Activated B cell treated with CpG ODN at 0.5 μM for 24 hours (primary cell): ENCODE results near the gene IGF2R. TPM values are rescaled to one million over a fixed set of nuclear protein-coding genes. Genes with fewer than 3 reads are reported as not detected.

Experiments used
- ATAC-seq: fragments of 200-7000 bp; cut with Tn5 transposase; one replicate; pipeline ENCODE4 v1.10.0; 2021; ENCODE audit warnings: low read depth, mild to moderate bottlenecking, moderate library complexity
- CTCF ChIA-PET: fragments of 350-600 bp; sonication (Branson Sonifier 250); formaldehyde crosslinking; loops from one replicate; lab custom pipeline; 2021; ENCODE audit warnings: antibody characterized with exemption; lab: Charles Lee
- POLR2A ChIA-PET: fragments of 350-600 bp; sonication (Branson Sonifier 250); formaldehyde crosslinking; loops from one replicate; lab custom pipeline; 2021; ENCODE audit warnings: antibody characterized with exemption; lab: Charles Lee
- DNase-seq: peaks from one replicate; pipeline ENCODE4 v3.0.0; 2022
- H3K27ac Mint-ChIP-seq: one replicate; pipeline ENCODE4 v1.8.0; 2020; ENCODE audit warnings: mixed read lengths
- H3K27me3 Mint-ChIP-seq: one replicate; pipeline ENCODE4 v1.8.0; 2021; ENCODE audit warnings: mixed read lengths
- H3K36me3 Mint-ChIP-seq: one replicate; pipeline ENCODE4 v1.8.0; 2021; ENCODE audit warnings: low read depth, mixed read lengths
- H3K4me1 Mint-ChIP-seq: one replicate; pipeline ENCODE4 v1.8.0; 2021; ENCODE audit warnings: mixed read lengths
- H3K4me3 Mint-ChIP-seq: one replicate; pipeline ENCODE4 v1.8.0; 2020; ENCODE audit warnings: mild to moderate bottlenecking, mixed read lengths
- H3K9me3 Mint-ChIP-seq: one replicate; pipeline ENCODE4 v1.8.0; 2020; ENCODE audit warnings: mixed read lengths
- CTCF ChIP-seq: fragments of 200-600 bp; IDR thresholded peaks from one replicate; pipeline ENCODE4 v1.8.0; 2022; ENCODE audit warnings: antibody characterized with exemption, mild to moderate bottlenecking
- intact Hi-C: fragments of 100-400 bp; cut with micrococcal nuclease; formaldehyde crosslinking; loops from one replicate; pipeline ENCODE4 v1.15.1; 2024
- total RNA-seq: library from RNA; stranded (reverse); gene quantifications from 2 replicates; pipeline ENCODE4 v1.2.3, GENCODE V29; 2022

IGF2R gene
- total RNA-seq, 1 donor from 2014 or later = 79.5 TPM

DNA sequence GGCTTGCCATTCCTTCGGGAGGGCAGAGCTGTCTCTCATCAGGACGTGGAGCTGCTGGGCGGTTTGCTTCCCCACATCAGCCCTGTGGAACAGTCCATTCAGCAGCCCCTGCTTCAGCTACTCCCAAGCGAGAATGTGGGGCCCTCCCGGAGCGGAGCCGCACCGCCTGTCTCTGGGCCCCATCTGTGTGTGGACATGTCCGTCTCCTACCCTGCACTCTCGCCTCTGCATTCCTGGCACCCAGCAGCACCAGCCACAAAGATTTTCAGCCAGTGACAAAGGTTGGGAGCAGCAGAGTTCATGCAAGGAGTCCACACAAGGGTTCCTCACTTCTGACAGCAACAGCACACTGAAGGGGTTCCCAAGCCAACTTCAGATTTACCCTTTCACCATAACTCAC, 123.7 kb downstream of the IGF2R start:
- ATAC-seq (no peak), DNase-seq (no peak)
- no peaks in the 10 kb centered on the region for H3K4me1 Mint-ChIP-seq
- ChIA-PET CTCF (interaction anchor here (0.6 kb wide), 1 partner anchor 142 kb away, joined by 4 read pairs; no protein-coding TSS in a partner anchor), POLR2A (no interaction called here)
- no peak overlapping the region for H3K4me3 Mint-ChIP-seq
- H3K27me3 Mint-ChIP-seq = no peaks in the 10 kb centered on the region
- TF ChIP-seq CTCF = no peak
- intact Hi-C loops = no loop called here
- no peaks in the 10 kb centered on the region for H3K9me3 Mint-ChIP-seq
- peaks cover 89% of the 10 kb centered on the region for H3K36me3 Mint-ChIP-seq
- no peak overlapping the region for H3K27ac Mint-ChIP-seq

GRCh38 chr6:160093061-160093460, 124.2 kb downstream of the IGF2R start:
- no peak for TF ChIP-seq CTCF
- Mint-ChIP-seq H3K4me3 (no peak overlapping the region), H3K27ac (no peak overlapping the region), H3K36me3 (peaks cover 90% of the 10 kb centered on the region), H3K27me3 (no peaks in the 10 kb centered on the region), H3K9me3 (no peaks in the 10 kb centered on the region), H3K4me1 (no peaks in the 10 kb centered on the region)
- CTCF ChIA-PET = no interaction called here
- ATAC-seq = no peak
- DNase-seq = no peak
- intact Hi-C loops = no loop called here
- POLR2A ChIA-PET = no interaction called here

DNA sequence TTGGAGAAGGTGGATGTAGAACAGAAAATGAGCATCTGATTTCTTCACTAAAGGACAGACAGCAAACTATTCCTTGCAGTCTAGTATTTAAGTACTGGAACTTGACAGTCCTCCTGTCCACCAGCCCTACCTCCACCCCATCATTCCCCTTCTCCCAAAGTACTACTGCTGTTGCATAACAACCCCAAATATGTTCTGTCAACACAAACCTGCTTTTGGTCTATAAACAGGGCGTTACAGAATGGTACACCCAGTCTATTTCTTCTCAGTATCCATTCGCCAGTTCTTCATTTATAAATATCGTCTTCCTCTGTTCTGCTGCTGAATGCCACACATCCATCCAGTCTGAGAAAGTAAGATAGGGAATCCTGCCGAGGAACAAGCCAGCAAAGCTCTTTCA, 125.1 kb downstream of the IGF2R start:
- intact Hi-C loops = no loop called here
- Mint-ChIP-seq H3K27ac (no peak overlapping the region), H3K27me3 (no peaks in the 10 kb centered on the region), H3K36me3 (peaks cover 89% of the 10 kb centered on the region), H3K4me1 (no peaks in the 10 kb centered on the region), H3K9me3 (no peaks in the 10 kb centered on the region), H3K4me3 (no peak overlapping the region)
- no peak for TF ChIP-seq CTCF
- DNase-seq = no peak
- ATAC-seq = no peak
- ChIA-PET POLR2A (interaction anchor here (0.8 kb wide), 1 partner anchor 18 kb away, joined by 10 read pairs; no protein-coding TSS in a partner anchor), CTCF (no interaction called here)

- H3K27me3 Mint-ChIP-seq = no peaks in the 10 kb centered on the region
- no peak for ATAC-seq
- no peak for TF ChIP-seq CTCF
- intact Hi-C loops = no loop called here
- no peak for DNase-seq
- no peaks in the 10 kb centered on the region for H3K4me1 Mint-ChIP-seq
- no peaks in the 10 kb centered on the region for H3K9me3 Mint-ChIP-seq
- ChIA-PET POLR2A (interaction anchor here (0.6 kb wide), 1 partner anchor 166 kb away, joined by 3 read pairs; no protein-coding TSS in a partner anchor), CTCF (no interaction called here)
- H3K27ac Mint-ChIP-seq = no peak overlapping the region
- peaks cover 83% of the 10 kb centered on the region for H3K36me3 Mint-ChIP-seq
- H3K4me3 Mint-ChIP-seq = no peak overlapping the region
Observed at GRCh38 chr6:160095146-160095845, 126.4 kb downstream of the IGF2R start.

DNA sequence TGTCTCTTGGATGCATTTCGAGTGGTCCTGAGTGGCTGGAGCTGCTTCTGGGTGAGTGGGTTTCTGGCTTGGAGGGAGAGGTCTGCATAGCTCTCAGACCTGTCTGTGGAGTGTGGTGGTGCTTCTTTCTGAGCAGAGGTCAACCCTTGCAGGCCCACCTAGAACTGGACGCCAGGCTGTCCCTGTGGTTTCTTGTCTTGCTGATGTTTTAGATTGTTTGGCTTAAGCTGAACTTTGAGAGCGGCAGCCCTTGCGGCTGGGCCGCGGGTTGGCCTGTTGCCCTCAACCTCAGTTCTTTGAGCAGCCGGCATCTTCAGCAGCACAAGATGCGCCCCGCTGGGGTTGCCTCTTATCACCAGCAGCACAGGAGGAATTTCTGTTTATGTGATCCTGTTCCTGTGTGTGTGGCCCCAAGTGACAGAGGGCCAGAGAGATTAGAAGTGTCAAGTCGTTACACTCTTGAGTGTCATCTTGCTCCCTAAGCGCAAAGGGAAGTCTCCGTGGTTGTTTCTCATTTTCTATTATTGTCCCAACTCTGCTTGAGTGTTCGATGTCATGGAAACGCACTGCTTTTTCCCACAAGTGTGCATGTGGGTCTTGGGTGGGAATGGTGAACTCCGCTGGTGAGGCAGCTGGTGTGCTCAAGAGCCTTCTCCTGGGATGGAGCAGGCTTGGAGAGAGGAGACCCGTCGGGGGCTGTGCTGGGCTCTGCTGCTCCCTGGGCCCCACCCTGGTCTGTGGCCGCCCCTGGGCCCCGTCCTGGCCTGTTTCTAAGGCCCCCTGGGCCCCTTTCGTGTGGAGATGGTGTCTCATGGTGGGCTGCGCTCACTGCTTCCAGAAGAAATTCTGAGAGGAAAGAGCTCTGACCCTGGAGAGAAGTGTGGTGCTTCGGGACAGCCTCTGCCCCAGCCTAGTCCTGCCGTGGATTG, 132.7 kb downstream of the IGF2R start:
- POLR2A ChIA-PET = no interaction called here
- H3K36me3 Mint-ChIP-seq = peaks cover 87% of the 10 kb centered on the region
- no peaks in the 10 kb centered on the region for H3K4me1 Mint-ChIP-seq
- CTCF ChIA-PET = interaction anchor here (0.5 to 1.3 kb wide), 3 partner anchors 13 to 238 kb away, joined by 3 to 4 read pairs (median 4); no protein-coding TSS in a partner anchor
- H3K27ac Mint-ChIP-seq = no peak overlapping the region
- no peak overlapping the region for H3K4me3 Mint-ChIP-seq
- no peak for DNase-seq
- no peak for ATAC-seq
- no peak for TF ChIP-seq CTCF
- intact Hi-C loops = no loop called here
- H3K27me3 Mint-ChIP-seq = no peaks in the 10 kb centered on the region
- no peaks in the 10 kb centered on the region for H3K9me3 Mint-ChIP-seq
